GM12864 (cell line): ENCODE data around the gene LTA4H.
A peak's percentile ranks its signal among the peaks of the same experiment; 100 is the strongest.

ENCODE experiments used
- DNase-seq: peaks from one replicate; pipeline ENCODE4 v3.0.0-alpha.2; 2011; ENCODE audit warnings: low read depth
- H3K4me3 ChIP-seq: 2 replicates; pipeline ENCODE4 v1.5.1; 2011; ENCODE audit warnings: mild to moderate bottlenecking, low read depth, low read length, control low read depth
- CTCF ChIP-seq: IDR thresholded peaks from 2 replicates; pipeline ENCODE4 v1.5.1; 2011; ENCODE audit warnings: low read depth, mild to moderate bottlenecking, moderate library complexity, low read length, control low read depth, inconsistent platforms; ENCODE audit errors: missing control alignments

LTA4H gene

GRCh38 chr12:96048393-96048969 lies 13.1 kb upstream of the LTA4H start:
- DNase-seq: no peak
- H3K4me3 ChIP-seq: no peak overlapping the region
- TF ChIP-seq CTCF: no peak

- TF ChIP-seq CTCF: no peak
- H3K4me3 ChIP-seq: no peak overlapping the region
- DNase-seq: peak; percentile 66
These were observed 12.1 kb upstream of the LTA4H start for GRCh38 chr12:96047229-96048211.

GRCh38 chr12:96046543-96047228 lies 11.3 kb upstream of the LTA4H start:
- no peak for DNase-seq

GRCh38 chr12:96045566-96045965 lies 10.2 kb upstream of the LTA4H start:
- TF ChIP-seq CTCF: no peak
- no peak overlapping the region for H3K4me3 ChIP-seq
- no peak for DNase-seq

More at GRCh38 chr12:96046543-96047228, 11.3 kb upstream of the LTA4H start:
- TF ChIP-seq CTCF: no peak
- no peak overlapping the region for H3K4me3 ChIP-seq

GRCh38 chr12:96044943-96045290 lies 9.5 kb upstream of the LTA4H start:
- no peak for TF ChIP-seq CTCF
- no peak for DNase-seq
- no peak overlapping the region for H3K4me3 ChIP-seq

- H3K4me3 ChIP-seq: no peak overlapping the region
- no peak for DNase-seq
- TF ChIP-seq CTCF: no peak
These were observed 8.9 kb upstream of the LTA4H start for GRCh38 chr12:96044017-96044942.
